Kidney epithelial cell (primary cell): ENCODE measurements around the gene EIF4E1B. TPM values are rescaled to one million over a fixed set of nuclear protein-coding genes. Genes with fewer than 3 reads are reported as not detected.

Source experiments
- DNase-seq: peaks from one replicate; pipeline ENCODE4 v3.0.0-alpha.2; 2010; ENCODE audit warnings: low read depth
- H3K27me3 ChIP-seq: 2 replicates; pipeline ENCODE4 v1.6.0; 2011; ENCODE audit warnings: low read length; ENCODE audit not compliant: control insufficient read depth, insufficient read depth
- H3K36me3 ChIP-seq: 2 replicates; pipeline ENCODE4 v1.5.1; 2011; ENCODE audit warnings: low read length; ENCODE audit not compliant: control insufficient read depth, insufficient read depth
- H3K4me3 ChIP-seq: 2 replicates; pipeline ENCODE4 v1.5.1; 2011; ENCODE audit warnings: low read depth, mild to moderate bottlenecking, control low read depth, low read length
- total RNA-seq: library from RNA; depleted of rRNA; stranded (reverse); fragments of >200 nt; gene quantifications from 2 replicates; pipeline ENCODE4 v1.2.3, GENCODE V29; 2015
- TF ChIP-seq, protein P1 (sequence below): IDR thresholded peaks from 2 replicates; pipeline ENCODE4 v1.5.1; 2011; ENCODE audit warnings: mild to moderate bottlenecking, moderate library complexity, low read length, control low read depth, inconsistent platforms; ENCODE audit not compliant: insufficient read depth, poor library complexity, severe bottlenecking

Gene EIF4E1B
- total RNA-seq, 1 donor from 2014 or later: not detected

GRCh38 chr5:176659512-176659839 lies 29.0 kb downstream of the EIF4E1B start:
- no peak for DNase-seq
- Histone ChIP-seq H3K4me3 (no peak overlapping the region), H3K27me3 (peaks cover 20% of the 10 kb centered on the region), H3K36me3 (no peaks in the 10 kb centered on the region)
- TF ChIP-seq, protein P1, sequence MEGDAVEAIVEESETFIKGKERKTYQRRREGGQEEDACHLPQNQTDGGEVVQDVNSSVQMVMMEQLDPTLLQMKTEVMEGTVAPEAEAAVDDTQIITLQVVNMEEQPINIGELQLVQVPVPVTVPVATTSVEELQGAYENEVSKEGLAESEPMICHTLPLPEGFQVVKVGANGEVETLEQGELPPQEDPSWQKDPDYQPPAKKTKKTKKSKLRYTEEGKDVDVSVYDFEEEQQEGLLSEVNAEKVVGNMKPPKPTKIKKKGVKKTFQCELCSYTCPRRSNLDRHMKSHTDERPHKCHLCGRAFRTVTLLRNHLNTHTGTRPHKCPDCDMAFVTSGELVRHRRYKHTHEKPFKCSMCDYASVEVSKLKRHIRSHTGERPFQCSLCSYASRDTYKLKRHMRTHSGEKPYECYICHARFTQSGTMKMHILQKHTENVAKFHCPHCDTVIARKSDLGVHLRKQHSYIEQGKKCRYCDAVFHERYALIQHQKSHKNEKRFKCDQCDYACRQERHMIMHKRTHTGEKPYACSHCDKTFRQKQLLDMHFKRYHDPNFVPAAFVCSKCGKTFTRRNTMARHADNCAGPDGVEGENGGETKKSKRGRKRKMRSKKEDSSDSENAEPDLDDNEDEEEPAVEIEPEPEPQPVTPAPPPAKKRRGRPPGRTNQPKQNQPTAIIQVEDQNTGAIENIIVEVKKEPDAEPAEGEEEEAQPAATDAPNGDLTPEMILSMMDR: no peak

DNA sequence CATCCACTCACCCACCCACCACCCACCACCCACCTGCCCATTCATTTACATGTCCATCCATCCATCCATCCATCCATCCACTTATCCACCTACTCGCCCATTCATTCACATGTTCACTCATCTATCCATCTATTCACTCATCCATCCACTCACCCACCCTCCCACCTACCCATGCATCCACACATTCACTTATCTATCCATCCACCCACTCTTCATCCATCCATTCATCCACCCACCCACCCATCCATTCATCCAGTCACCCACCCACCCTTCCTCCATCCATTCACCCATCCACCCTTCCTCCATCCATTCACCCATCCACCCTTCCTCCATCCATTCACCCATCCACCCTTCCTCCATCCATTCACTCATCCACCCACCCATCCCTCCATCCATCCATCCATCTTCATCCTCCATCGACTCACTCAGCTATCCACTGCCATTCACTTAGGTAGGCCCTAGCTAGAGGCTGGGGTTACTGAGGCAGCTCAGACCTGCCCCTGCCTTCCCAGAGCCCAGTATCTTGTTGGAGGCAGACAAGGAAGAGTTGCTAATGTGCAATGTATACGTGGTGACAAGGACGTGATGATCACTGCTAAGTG lies 29.5 kb downstream of the EIF4E1B start:
- DNase-seq: no peak
- TF ChIP-seq, protein P1: no peak
- peaks cover 25% of the 10 kb centered on the region for H3K27me3 ChIP-seq
- H3K36me3 ChIP-seq: no peaks in the 10 kb centered on the region
- no peak overlapping the region for H3K4me3 ChIP-seq

DNA sequence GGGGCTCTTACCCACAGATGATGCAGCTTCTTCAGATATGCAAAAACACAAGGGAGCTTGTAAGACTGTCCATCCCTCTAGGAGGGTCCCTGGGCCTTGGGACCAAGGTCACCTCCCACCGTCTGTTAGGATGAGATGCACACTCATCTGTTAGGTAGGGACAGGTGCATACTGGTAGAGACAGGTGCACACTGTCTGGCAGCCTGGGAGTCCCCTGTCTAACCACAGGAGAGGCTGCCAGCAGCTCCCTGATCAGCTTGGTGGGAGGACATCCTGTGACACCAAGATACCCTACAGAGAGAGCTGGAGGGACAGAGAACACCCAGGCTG lies 30.0 kb downstream of the EIF4E1B start:
- Histone ChIP-seq H3K27me3 (peaks cover 30% of the 10 kb centered on the region), H3K4me3 (no peak overlapping the region), H3K36me3 (no peaks in the 10 kb centered on the region)
- DNase-seq: no peak
- TF ChIP-seq, protein P1: no peak

GRCh38 chr5:176660860-176661641 lies 30.6 kb downstream of the EIF4E1B start:
- DNase-seq: no peak
- Histone ChIP-seq H3K27me3 (peaks cover 34% of the 10 kb centered on the region), H3K36me3 (no peaks in the 10 kb centered on the region), H3K4me3 (no peak overlapping the region)
- TF ChIP-seq, protein P1: peak; percentile 97

DNA sequence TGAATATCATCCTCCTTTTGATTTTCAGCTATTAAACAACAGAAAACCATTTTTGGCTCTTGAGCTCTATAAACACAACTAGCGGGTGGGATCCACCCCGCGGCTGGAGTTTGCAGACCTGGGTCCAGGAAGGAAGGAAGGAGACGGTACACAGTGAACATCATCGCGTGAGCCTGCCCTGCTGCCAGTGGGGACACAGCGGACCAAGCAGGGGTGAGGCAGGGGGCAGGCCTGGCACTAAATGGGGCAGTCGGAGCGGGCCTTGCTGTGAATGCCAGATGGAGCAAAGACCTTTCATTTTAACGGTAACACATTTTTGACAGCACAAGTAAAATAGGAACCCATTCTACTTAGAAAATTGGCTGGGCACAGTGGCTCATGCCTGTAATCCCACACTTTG lies 31.2 kb downstream of the EIF4E1B start:
- Histone ChIP-seq H3K4me3 (no peak overlapping the region), H3K27me3 (peaks cover 34% of the 10 kb centered on the region)
- TF ChIP-seq, protein P1: no peak

More for the DNA sequence above, 31.2 kb downstream of the EIF4E1B start:
- DNase-seq: no peak
- no peaks in the 10 kb centered on the region for H3K36me3 ChIP-seq
